ENCODE measurements around the gene ARF4. TPM values are rescaled to one million over a fixed set of nuclear protein-coding genes. Genes with fewer than 3 reads are reported as not detected.
"Not testable (repeated sequence)": the region's sequence is repeated elsewhere in the genome, so short reads cannot be mapped to it uniquely, and the experiment has no call there.

Gene ARF4
- total RNA-seq (10 to 100 TPM; 68.1 to 88.7 (median 75.0) TPM), polyA plus RNA-seq (10 to 100 TPM; 41.1 to 77.3 (median 77.2) TPM)
- long read RNA-seq, donor 1, transcript ARF4-201 (6 exons, 1,660 nt): major isoform, 66 of 85 reads
- long read RNA-seq, donor 1, partial matches to known transcripts: 16 of 85 reads
- long read RNA-seq, donor 1, other reads (novel, unspliced or antisense): 0 of 85 reads
- long read RNA-seq, donor 2, transcript ARF4-201 (6 exons, 1,660 nt): major isoform, 38 of 38 reads
- long read RNA-seq, donor 2, partial matches to known transcripts: 0 of 38 reads
- long read RNA-seq, donor 2, other reads (novel, unspliced or antisense): 0 of 38 reads

- peak in 8 of 11 experiments; percentile 3 to 67 (median 54) for TF ChIP-seq CTCF (IDR thresholded peaks at IDR 0.05 in 8 of 11, conservative IDR thresholded peaks at IDR 0.05 in 3 of 11)
- TF ChIP-seq POLR2A (IDR thresholded peaks at IDR 0.05): peak; percentile 85 to 95 (median 88)
- TF ChIP-seq POLR2AphosphoS5 (IDR thresholded peaks at IDR 0.05): peak; percentile 99 to 100 (median 99)
- Histone ChIP-seq H3K4me1 (peaks cover 32 to 65% (median 55%) of the 10 kb centered on the region in 6 donors), H3K9me3 (no peaks in the 10 kb centered on the region), H3K4me3 (peak within 1 kb of the TSS; percentile 68 to 88 (median 80)), H3K36me3 (peaks cover 0 to 18% (median 0%) of the 10 kb centered on the region in 6 donors), H3K27ac (peak within 1 kb of the TSS; percentile 95 to 99 (median 98)), H3K27me3 (replicated peaks in 1 of 7) (no peaks in the 10 kb centered on the region)
- DNase-seq: peak; percentile 100
- 0 to 1% (median 0%) methylated on average over 44 to 67 of the region's 67 CpGs for WGBS, 5 donors
- intact Hi-C loops (cut with DNase I; ENCODE audit: low total_unique reads): loop anchor here (5.0 to 10.0 kb wide), 2 partner anchors 40 to 157 kb away; partner anchors contain the start of genes PDE12 and SLMAP
Observed at GRCh38 chr3:57597127-57597923, at the start of gene ARF4. Gene ARF4 (minus strand): TSS chr3:57597344. CDS start chr3:57597140, 204 bp downstream.

- 88 to 94% (median 91%) methylated on average over 2 of the region's 2 CpGs for WGBS, 5 donors
Observed at GRCh38 chr3:57646723-57647122, 49.6 kb upstream of the ARF4 start.

GRCh38 chr3:57644740-57645139 lies 47.6 kb upstream of the ARF4 start:
- TF ChIP-seq CTCF (IDR thresholded peaks at IDR 0.05 in 8 of 11, conservative IDR thresholded peaks at IDR 0.05 in 3 of 11): no peak
- peaks cover 0 to 7% (median 0%) of the 10 kb centered on the region in 6 donors for H3K4me1 ChIP-seq
- DNase-seq: no peak
- WGBS, 5 donors: 80 to 94% (median 86%) methylated on average over 4 of the region's 4 CpGs
- no peak overlapping the region for H3K4me3 ChIP-seq
- H3K27ac ChIP-seq: no peak overlapping the region
- H3K27me3 ChIP-seq (replicated peaks in 1 of 7): no peaks in the 10 kb centered on the region
- intact Hi-C loops (cut with DNase I; ENCODE audit: low total_unique reads): no loop called here
- peaks cover 0 to 96% (median 64%) of the 10 kb centered on the region in 6 donors for H3K36me3 ChIP-seq
- H3K9me3 ChIP-seq: peaks cover 0 to 17% (median 13%) of the 10 kb centered on the region in 8 donors

More at GRCh38 chr3:57646723-57647122, 49.6 kb upstream of the ARF4 start:
- Histone ChIP-seq H3K9me3 (peaks cover 0 to 19% (median 13%) of the 10 kb centered on the region in 8 donors), H3K36me3 (peaks cover 0 to 98% (median 51%) of the 10 kb centered on the region in 6 donors), H3K27me3 (replicated peaks in 1 of 7) (no peaks in the 10 kb centered on the region), H3K4me1 (peaks cover 0 to 7% (median 0%) of the 10 kb centered on the region in 6 donors), H3K4me3 (no peak overlapping the region), H3K27ac (peak overlapping the region in 1 of 8 donors; percentile 16)
- TF ChIP-seq POLR2A (IDR thresholded peaks at IDR 0.05) (no peak), CTCF (IDR thresholded peaks at IDR 0.05 in 8 of 11, conservative IDR thresholded peaks at IDR 0.05 in 3 of 11) (peak in 1 of 11 experiments; percentile 8), POLR2AphosphoS5 (IDR thresholded peaks at IDR 0.05) (no peak)
- no peak for DNase-seq
- intact Hi-C loops (cut with DNase I; ENCODE audit: low total_unique reads): no loop called here

GRCh38 chr3:57637391-57637790 lies 40.2 kb upstream of the ARF4 start:
- intact Hi-C loops (cut with DNase I; ENCODE audit: low total_unique reads): no loop called here
- TF ChIP-seq CTCF (IDR thresholded peaks at IDR 0.05 in 8 of 11, conservative IDR thresholded peaks at IDR 0.05 in 3 of 11) (no peak), POLR2AphosphoS5 (IDR thresholded peaks at IDR 0.05) (no peak), POLR2A (IDR thresholded peaks at IDR 0.05) (no peak)
- Histone ChIP-seq H3K27me3 (replicated peaks in 1 of 7) (no peaks in the 10 kb centered on the region), H3K4me1 (no peaks in the 10 kb centered on the region), H3K36me3 (peaks cover 0 to 97% (median 73%) of the 10 kb centered on the region in 6 donors), H3K9me3 (no peaks in the 10 kb centered on the region), H3K27ac (no peak overlapping the region), H3K4me3 (no peak overlapping the region)
- no peak for DNase-seq

- H3K4me3 ChIP-seq; intact Hi-C loops (cut with DNase I; ENCODE audit: low total_unique reads); H3K9me3 ChIP-seq; DNase-seq; H3K4me1 ChIP-seq; H3K27me3 ChIP-seq (replicated peaks in 1 of 7); H3K27ac ChIP-seq: not testable (repeated sequence)
- peaks cover 0 to 98% (median 74%) of the 10 kb centered on the region in 6 donors for H3K36me3 ChIP-seq
- WGBS, 5 donors: 92 to 98% (median 96%) methylated on average over 3 of the region's 3 CpGs
Observed at GRCh38 chr3:57634259-57634658, 37.1 kb upstream of the ARF4 start.

Measured in spleen (tissue), 13 donors.